Vagina (tissue), 2 donors: Measurements from ENCODE around the gene MINDY4. TPM values are rescaled to one million over a fixed set of nuclear protein-coding genes. Genes with fewer than 3 reads are reported as not detected.

Experiments used
- DNase-seq, 2 donors: peaks; one replicate each; pipeline ENCODE4 v3.0.0-alpha.2; 2017; ENCODE audit errors: extremely low spot score in 2 of 2
- H3K27ac ChIP-seq: fragments of 200-600 bp; sonication (generic); one replicate; pipeline ENCODE4 v1.5.1; 2019
- H3K27me3 ChIP-seq: fragments of 200-600 bp; sonication (generic); one replicate; pipeline ENCODE4 v1.5.1; 2019
- H3K36me3 ChIP-seq, 2 donors: fragments of 200-600 bp; sonication (generic); one replicate each; pipeline ENCODE4 v1.5.1; 2017 to 2019
- H3K4me1 ChIP-seq: fragments of 200-600 bp; sonication (generic); one replicate; pipeline ENCODE4 v1.5.1; 2019
- H3K4me3 ChIP-seq, 2 donors: fragments of 200-600 bp; sonication (generic); 1 replicate in 1 of 2; 2 replicates in 1 of 2; pipeline ENCODE4 v1.5.1; 2016 to 2019
- H3K9me3 ChIP-seq: fragments of 200-600 bp; sonication (generic); one replicate; pipeline ENCODE4 v1.5.1; 2019
- CTCF ChIP-seq, 3 experiments: fragments of 450-650 bp in 2 of 3; fragments of 200-600 bp in 1 of 3; sonication (generic) in 1 of 3; IDR thresholded peaks; one replicate each; pipeline ENCODE4 v1.5.1; 2017 to 2019; ENCODE audit warnings: antibody characterized with exemption in 3 of 3, mild to moderate bottlenecking in 2 of 3, moderate library complexity in 2 of 3
- POLR2A ChIP-seq, 2 donors: fragments of 450-650 bp; IDR thresholded peaks; one replicate each; pipeline ENCODE4 v1.6.1; 2017; ENCODE audit warnings: antibody characterized with exemption in 2 of 2, mild to moderate bottlenecking in 2 of 2, moderate library complexity in 2 of 2
- POLR2AphosphoS5 ChIP-seq, 2 donors: sonication (generic); formaldehyde crosslinking; IDR thresholded peaks; one replicate each; pipeline ENCODE4 v1.9.0; 2017; ENCODE audit warnings: antibody characterized with exemption in 2 of 2, mild to moderate bottlenecking in 2 of 2, low read depth in 1 of 2; ENCODE audit not compliant: insufficient read depth in 1 of 2
- intact Hi-C: fragments of 100-400 bp; cut with DNase I; formaldehyde crosslinking; loops from one replicate; pipeline ENCODE4 v1.15.1; 2023
- total RNA-seq: library from RNA; depleted of rRNA; stranded (reverse); fragments of >200 nt; gene quantifications from one replicate; pipeline ENCODE4 v1.2.3, GENCODE V29; 2016

Gene MINDY4
- total RNA-seq, 1 donor from 2014 or later, result 10.3 TPM

GRCh38 chr7:30884881-30885280, 113.7 kb downstream of the MINDY4 start:
- no peak overlapping the region for H3K4me3 ChIP-seq
- no peaks in the 10 kb centered on the region for H3K27me3 ChIP-seq
- H3K36me3 ChIP-seq, result no peaks in the 10 kb centered on the region
- no peak for DNase-seq
- H3K9me3 ChIP-seq, result no peaks in the 10 kb centered on the region
- no peak overlapping the region for H3K27ac ChIP-seq
- TF ChIP-seq CTCF (IDR thresholded peaks at IDR 0.05) (no peak), POLR2A (IDR thresholded peaks at IDR 0.05) (no peak), POLR2AphosphoS5 (IDR thresholded peaks at IDR 0.05; ENCODE audit: insufficient read depth in 1 of 2, low read depth in 1 of 2) (no peak)
- intact Hi-C loops, result no loop called here
- H3K4me1 ChIP-seq, result peaks cover 9% of the 10 kb centered on the region

- intact Hi-C loops, result no loop called here
- H3K36me3 ChIP-seq, result no peaks in the 10 kb centered on the region
- H3K27me3 ChIP-seq, result no peaks in the 10 kb centered on the region
- no peak overlapping the region for H3K4me3 ChIP-seq
- H3K4me1 ChIP-seq, result peaks cover 9% of the 10 kb centered on the region
- no peaks in the 10 kb centered on the region for H3K9me3 ChIP-seq
- peak overlapping the region; percentile 3 for H3K27ac ChIP-seq
- TF ChIP-seq POLR2A (IDR thresholded peaks at IDR 0.05) (no peak), POLR2AphosphoS5 (IDR thresholded peaks at IDR 0.05; ENCODE audit: insufficient read depth in 1 of 2, low read depth in 1 of 2) (no peak), CTCF (IDR thresholded peaks at IDR 0.05) (no peak)
- no peak for DNase-seq
Observed at GRCh38 chr7:30886608-30887011, 115.4 kb downstream of the MINDY4 start.

GRCh38 chr7:30887464-30887872, 116.3 kb downstream of the MINDY4 start:
- intact Hi-C loops, result no loop called here

GRCh38 chr7:30888747-30889146, 117.5 kb downstream of the MINDY4 start:
- Histone ChIP-seq H3K4me1 (peaks cover 9% of the 10 kb centered on the region), H3K4me3 (no peak overlapping the region), H3K27me3 (no peaks in the 10 kb centered on the region), H3K27ac (no peak overlapping the region), H3K9me3 (no peaks in the 10 kb centered on the region), H3K36me3 (no peaks in the 10 kb centered on the region)
- no peak for DNase-seq
- TF ChIP-seq POLR2A (IDR thresholded peaks at IDR 0.05), result no peak
- no peak for TF ChIP-seq CTCF (IDR thresholded peaks at IDR 0.05)
- no peak for TF ChIP-seq POLR2AphosphoS5 (IDR thresholded peaks at IDR 0.05; ENCODE audit: insufficient read depth in 1 of 2, low read depth in 1 of 2)
- intact Hi-C loops, result no loop called here

More at GRCh38 chr7:30887464-30887872, 116.3 kb downstream of the MINDY4 start:
- H3K36me3 ChIP-seq, result no peaks in the 10 kb centered on the region
- peaks cover 9% of the 10 kb centered on the region for H3K4me1 ChIP-seq
- no peak for TF ChIP-seq CTCF (IDR thresholded peaks at IDR 0.05)
- TF ChIP-seq POLR2A (IDR thresholded peaks at IDR 0.05), result no peak
- no peak for TF ChIP-seq POLR2AphosphoS5 (IDR thresholded peaks at IDR 0.05; ENCODE audit: insufficient read depth in 1 of 2, low read depth in 1 of 2)
- H3K9me3 ChIP-seq, result no peaks in the 10 kb centered on the region
- H3K27me3 ChIP-seq, result no peaks in the 10 kb centered on the region
- H3K4me3 ChIP-seq, result no peak overlapping the region
- H3K27ac ChIP-seq, result peak overlapping the region; percentile 3
- no peak for DNase-seq

- no peak overlapping the region for H3K4me3 ChIP-seq
- peaks cover 15% of the 10 kb centered on the region for H3K4me1 ChIP-seq
- no peaks in the 10 kb centered on the region for H3K27me3 ChIP-seq
- intact Hi-C loops, result no loop called here
- no peak overlapping the region for H3K27ac ChIP-seq
- TF ChIP-seq CTCF (IDR thresholded peaks at IDR 0.05), result no peak
- TF ChIP-seq POLR2AphosphoS5 (IDR thresholded peaks at IDR 0.05; ENCODE audit: insufficient read depth in 1 of 2, low read depth in 1 of 2), result no peak
- no peak for TF ChIP-seq POLR2A (IDR thresholded peaks at IDR 0.05)
- H3K36me3 ChIP-seq, result no peaks in the 10 kb centered on the region
- no peak for DNase-seq
- no peaks in the 10 kb centered on the region for H3K9me3 ChIP-seq
Observed at GRCh38 chr7:30890226-30890625, 119.0 kb downstream of the MINDY4 start.
